Skeletal muscle satellite cell (primary cell): ENCODE results near the gene ZNF763. TPM values are rescaled to one million over a fixed set of nuclear protein-coding genes. Genes with fewer than 3 reads are reported as not detected.

Source experiments
- H3K27me3 ChIP-seq: 2 replicates; pipeline ENCODE4 v1.7.0; 2013; ENCODE audit warnings: low read length; ENCODE audit not compliant: control insufficient read depth, insufficient read depth
- H3K36me3 ChIP-seq: 2 replicates; pipeline ENCODE4 v1.7.0; 2013; ENCODE audit warnings: mild to moderate bottlenecking, control low read depth, low read length; ENCODE audit not compliant: insufficient read depth
- H3K4me1 ChIP-seq: 2 replicates; pipeline ENCODE4 v1.7.0; 2013; ENCODE audit warnings: low read length; ENCODE audit not compliant: control insufficient read depth, insufficient read depth
- H3K4me2 ChIP-seq: 2 replicates; pipeline ENCODE4 v1.7.0; 2013; ENCODE audit warnings: mild to moderate bottlenecking, low read length
- H3K4me3 ChIP-seq: 2 replicates; pipeline ENCODE4 v1.7.0; 2013; ENCODE audit warnings: low read length
- H3K9ac ChIP-seq: 2 replicates; pipeline ENCODE4 v1.7.0; 2013; ENCODE audit warnings: mild to moderate bottlenecking, low read depth, low read length, moderate library complexity
- H3K9me3 ChIP-seq: replicated peaks from 2 replicates; pipeline ENCODE4 v1.7.0; 2013; ENCODE audit warnings: mild to moderate bottlenecking, control low read depth, low read length
- small RNA-seq: library from RNA; depleted of rRNA; stranded (forward); fragments of <200 nt; gene quantifications from one replicate; pipeline ENCODE3, GENCODE V24; 2012

The ZNF763 gene

GRCh38 chr19:12015015-12015752, 50.3 kb downstream of the ZNF763 start:
- peaks cover 49% of the 10 kb centered on the region for H3K9me3 ChIP-seq
- H3K4me3 ChIP-seq: no peak overlapping the region
- no peak overlapping the region for H3K9ac ChIP-seq
- no peaks in the 10 kb centered on the region for H3K27me3 ChIP-seq
- H3K4me2 ChIP-seq: no peak overlapping the region
- H3K36me3 ChIP-seq: peaks cover 53% of the 10 kb centered on the region
- H3K4me1 ChIP-seq: no peaks in the 10 kb centered on the region

GRCh38 chr19:12015753-12016116, 50.9 kb downstream of the ZNF763 start:
- H3K9me3 ChIP-seq: peaks cover 49% of the 10 kb centered on the region
- H3K36me3 ChIP-seq: peaks cover 53% of the 10 kb centered on the region
- H3K9ac ChIP-seq: no peak overlapping the region
- no peak overlapping the region for H3K4me2 ChIP-seq
- no peaks in the 10 kb centered on the region for H3K27me3 ChIP-seq
- H3K4me3 ChIP-seq: no peak overlapping the region
- H3K4me1 ChIP-seq: no peaks in the 10 kb centered on the region

Small RNA genes lying within 50 kb of the gene (small RNA-seq; reads per million reads assigned to genes)
- gene RNA5SP464: not detected
- not detected for gene RNA5SP465
